Measurements from ENCODE around the gene BBS7.

GRCh38 chr4:121829511-121829910, 40.8 kb downstream of the BBS7 start:
- no peak for TF ChIP-seq CTCF (IDR thresholded peaks at IDR 0.05)
- TF ChIP-seq POLR2A (IDR thresholded peaks at IDR 0.05) = no peak

Measured in heart left ventricle (tissue), 13 donors.